H9 (cell line): ENCODE measurements around the gene TCF7L2. TPM values are rescaled to one million over a fixed set of nuclear protein-coding genes. Genes with fewer than 3 reads are reported as not detected.
A peak's percentile ranks its signal among the peaks of the same experiment; 100 is the strongest.

Experiments
- DNase-seq: peaks from one replicate; pipeline ENCODE4 v3.0.0-alpha.2; 2017
- H2AFZ ChIP-seq: one replicate; pipeline ENCODE4 v1.6.1; 2013; ENCODE audit warnings: mild to moderate bottlenecking, low read length, control low read depth, moderate library complexity
- H2AK5ac ChIP-seq: 2 replicates; pipeline ENCODE4 v1.6.1; 2013; ENCODE audit warnings: low read length, control low read depth, mixed read lengths; ENCODE audit not compliant: insufficient read length
- H2BK120ac ChIP-seq: one replicate; pipeline ENCODE4 v1.6.1; 2013; ENCODE audit warnings: low read depth, mild to moderate bottlenecking, low read length, control low read depth, inconsistent platforms; ENCODE audit not compliant: poor library complexity, severe bottlenecking
- H2BK12ac ChIP-seq: 2 replicates; pipeline ENCODE4 v1.6.1; 2013; ENCODE audit warnings: low read length, control low read depth, mixed read lengths, low read depth; ENCODE audit not compliant: insufficient read length
- H2BK15ac ChIP-seq: 2 replicates; pipeline ENCODE4 v1.6.1; 2013; ENCODE audit warnings: low read depth, low read length, control low read depth
- H2BK20ac ChIP-seq: one replicate; pipeline ENCODE4 v1.6.1; 2013; ENCODE audit warnings: low read depth, mild to moderate bottlenecking, low read length, control low read depth, inconsistent platforms; ENCODE audit not compliant: poor library complexity, severe bottlenecking
- H2BK5ac ChIP-seq: 2 replicates; pipeline ENCODE4 v1.6.1; 2013; ENCODE audit warnings: low read length, control low read depth, mixed read lengths; ENCODE audit not compliant: insufficient read length
- H3K14ac ChIP-seq: 2 replicates; pipeline ENCODE4 v1.6.1; 2013; ENCODE audit warnings: low read length, control low read depth; ENCODE audit not compliant: insufficient read depth
- H3K18ac ChIP-seq: 2 replicates; pipeline ENCODE4 v1.6.1; 2013; ENCODE audit warnings: low read depth, mild to moderate bottlenecking, mixed read lengths, low read length, control low read depth; ENCODE audit not compliant: insufficient read length
- H3K23ac ChIP-seq: 2 replicates; pipeline ENCODE4 v1.6.1; 2013; ENCODE audit warnings: low read length, control low read depth, mixed read lengths, low read depth; ENCODE audit not compliant: insufficient read length
- H3K23me2 ChIP-seq: 2 replicates; pipeline ENCODE4 v1.6.1; 2013; ENCODE audit warnings: low read depth, mild to moderate bottlenecking, mixed read lengths, low read length, control low read depth; ENCODE audit not compliant: insufficient read length, poor library complexity, severe bottlenecking
- H3K27ac ChIP-seq: 2 replicates; pipeline ENCODE4 v1.5.1; 2013; ENCODE audit warnings: low read length, control low read depth, mixed read lengths, low read depth; ENCODE audit not compliant: insufficient read length
- H3K27me3 ChIP-seq: 2 replicates; pipeline ENCODE4 v1.6.1; 2013; ENCODE audit warnings: low read length, control low read depth, inconsistent platforms; ENCODE audit not compliant: insufficient read depth
- H3K4ac ChIP-seq: 2 replicates; pipeline ENCODE4 v1.6.1; 2013; ENCODE audit warnings: low read depth, mild to moderate bottlenecking, control low read depth, inconsistent platforms, low read length, moderate library complexity
- H3K4me1 ChIP-seq: 2 replicates; pipeline ENCODE4 v1.6.1; 2013; ENCODE audit warnings: low read length, control low read depth, inconsistent platforms; ENCODE audit not compliant: insufficient read depth
- H3K4me2 ChIP-seq: 2 replicates; pipeline ENCODE4 v1.6.1; 2013; ENCODE audit warnings: low read length, control low read depth, mixed read lengths; ENCODE audit not compliant: insufficient read length, insufficient read depth
- H3K56ac ChIP-seq: 2 replicates; pipeline ENCODE4 v1.6.1; 2013; ENCODE audit warnings: low read depth, mild to moderate bottlenecking, mixed read lengths, low read length, control low read depth; ENCODE audit not compliant: insufficient read length
- H3K79me1 ChIP-seq: 2 replicates; pipeline ENCODE4 v1.6.1; 2013; ENCODE audit warnings: low read depth, mild to moderate bottlenecking, moderate library complexity, low read length, control low read depth, inconsistent platforms; ENCODE audit not compliant: insufficient read depth, poor library complexity, severe bottlenecking
- H3K79me2 ChIP-seq: 2 replicates; pipeline ENCODE4 v1.6.1; 2013; ENCODE audit warnings: low read length, control low read depth, inconsistent platforms; ENCODE audit not compliant: insufficient read depth
- H3K9ac ChIP-seq: 2 replicates; pipeline ENCODE4 v1.6.1; 2013; ENCODE audit warnings: low read length, control low read depth, mixed read lengths; ENCODE audit not compliant: insufficient read length; ENCODE audit errors: extremely low read depth
- H3K9me3 ChIP-seq: one replicate; pipeline ENCODE4 v1.6.1; 2013; ENCODE audit warnings: low read depth, low read length, inconsistent platforms; ENCODE audit not compliant: control insufficient read depth
- H3T11ph ChIP-seq: one replicate; pipeline ENCODE4 v1.6.1; 2013; ENCODE audit warnings: mild to moderate bottlenecking, low read length, control low read depth, inconsistent platforms
- H4K20me1 ChIP-seq: one replicate; pipeline ENCODE4 v1.6.1; 2013; ENCODE audit not compliant: control insufficient read depth, insufficient read length, insufficient read depth
- H4K5ac ChIP-seq: 2 replicates; pipeline ENCODE4 v1.6.1; 2013; ENCODE audit warnings: low read depth, mild to moderate bottlenecking, mixed read lengths, low read length, control low read depth; ENCODE audit not compliant: insufficient read length
- H4K8ac ChIP-seq: replicated peaks from 2 replicates; pipeline ENCODE4 v1.6.1; 2013; ENCODE audit warnings: low read length, control low read depth, mixed read lengths, low read depth; ENCODE audit not compliant: insufficient read length
- H4K91ac ChIP-seq: 2 replicates; pipeline ENCODE4 v1.6.1; 2013; ENCODE audit warnings: low read depth, mild to moderate bottlenecking, moderate library complexity, mixed read lengths, low read length, control low read depth; ENCODE audit not compliant: insufficient read length
- H3K27ac Mint-ChIP-seq, 3 experiments: 2 replicates in 2 of 3; 3 replicates in 1 of 3; pipeline ENCODE4 v1.8.0; 2020 to 2021; ENCODE audit warnings: mixed read lengths in 3 of 3, mild to moderate bottlenecking in 1 of 3, moderate library complexity in 1 of 3
- H3K27me3 Mint-ChIP-seq: 2 replicates; pipeline ENCODE4 v1.8.0; 2021; ENCODE audit warnings: low read depth, mild to moderate bottlenecking, moderate library complexity, mixed read lengths
- H3K36me3 Mint-ChIP-seq, 3 experiments: 2 replicates in 2 of 3; 3 replicates in 1 of 3; pipeline ENCODE4 v1.8.0; 2020 to 2021; ENCODE audit warnings: low read depth in 3 of 3, mixed read lengths in 3 of 3; ENCODE audit not compliant: insufficient read depth in 1 of 3
- H3K4me1 Mint-ChIP-seq, 2 experiments: 2 replicates each; pipeline ENCODE4 v1.8.0; 2020; ENCODE audit warnings: mixed read lengths in 2 of 2
- H3K4me3 Mint-ChIP-seq, 2 experiments: 2 replicates in 1 of 2; 3 replicates in 1 of 2; pipeline ENCODE4 v1.8.0; 2020 to 2021; ENCODE audit warnings: mild to moderate bottlenecking in 2 of 2, mixed read lengths in 2 of 2, moderate library complexity in 1 of 2
- H3K9me3 Mint-ChIP-seq, 2 experiments: 2 replicates in 1 of 2; 3 replicates in 1 of 2; pipeline ENCODE4 v1.8.0; 2020; ENCODE audit warnings: mild to moderate bottlenecking in 2 of 2, mixed read lengths in 2 of 2, moderate library complexity in 1 of 2
- CTCF ChIP-seq: fragments of 200-600 bp; sonication (generic); conservative IDR thresholded peaks from 3 replicates; pipeline ENCODE4 v1.8.0; 2021; ENCODE audit warnings: antibody characterized with exemption, mild to moderate bottlenecking
- WGBS: extraction: QIAGEN DNeasy Blood & Tissue Kit; methylation state at CpG from one replicate; pipeline ENCODE4 v1.1.7; 2013; ENCODE audit warnings: missing lambda C conversion rate, low lambda C conversion rate, mixed read lengths; ENCODE audit not compliant: insufficient read length; ENCODE audit errors: extremely low coverage; 5-methylcytosine and 5-hydroxymethylcytosine counted together
- total RNA-seq: library from RNA; stranded (reverse); gene quantifications from 2 replicates; pipeline ENCODE4 v1.2.1, GENCODE V29; 2021

TCF7L2 gene
- total RNA-seq, 1 experiment from 2014 or later = 71.1 TPM

DNA sequence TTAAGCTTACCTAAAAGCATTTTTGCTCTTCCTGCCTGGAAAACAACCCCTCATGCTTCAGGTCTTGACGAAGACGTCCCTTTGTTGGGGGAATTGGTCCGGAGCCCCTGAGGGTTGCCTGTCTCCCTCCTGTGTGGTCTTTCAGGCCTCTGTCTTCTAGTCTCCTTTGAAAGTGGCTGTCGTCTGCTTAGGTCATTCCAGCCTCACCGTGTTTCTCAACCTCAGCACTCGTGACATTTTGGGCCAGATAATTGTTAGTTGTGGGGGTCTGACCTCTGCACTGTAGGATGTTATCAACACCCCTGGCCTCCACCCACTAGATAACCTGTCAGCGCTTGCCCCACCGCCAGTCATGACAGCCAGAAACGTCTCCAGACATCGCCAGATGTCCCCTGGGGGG, 219.1 kb downstream of the TCF7L2 start:
- no peak overlapping the region for H3K4ac ChIP-seq
- no peak overlapping the region for H2BK5ac ChIP-seq
- TF ChIP-seq CTCF = no peak
- no peak overlapping the region for H2AK5ac ChIP-seq
- peaks cover 48 to 62% of the 10 kb centered on the region in 2 experiments for H3K4me1 Mint-ChIP-seq
- no peak overlapping the region for H3K18ac ChIP-seq
- H3K14ac ChIP-seq = no peak overlapping the region
- peaks cover 4 to 23% (median 16%) of the 10 kb centered on the region in 3 experiments; a peak in 5 of 7 replicates for H3K36me3 Mint-ChIP-seq
- H3K27me3 Mint-ChIP-seq = no peaks in the 10 kb centered on the region
- H2BK120ac ChIP-seq = no peak overlapping the region
- no peak overlapping the region for H3K9ac ChIP-seq
- no peaks in the 10 kb centered on the region for H3K27me3 ChIP-seq
- no peak for DNase-seq
- H2BK15ac ChIP-seq = no peak overlapping the region
- H3K9me3 Mint-ChIP-seq = no peaks in the 10 kb centered on the region; a peak in 1 of 5 replicates
- H3K9me3 ChIP-seq = no peaks in the 10 kb centered on the region
- H2BK20ac ChIP-seq = no peak overlapping the region
- H3K79me2 ChIP-seq = no peaks in the 10 kb centered on the region
- H3K4me1 ChIP-seq = peaks cover 8% of the 10 kb centered on the region; the same call in 1 of the 2 replicates
- H3K27ac ChIP-seq = no peak overlapping the region
- no peak overlapping the region for H3K23ac ChIP-seq
- H3K4me3 Mint-ChIP-seq = no peak overlapping the region
- H4K8ac ChIP-seq = no peak overlapping the region
- WGBS = no CpG with 5 or more reads among the region's 10 CpGs
- H3K27ac Mint-ChIP-seq = peak overlapping the region; percentile 88 to 97 (median 89); a peak in 6 of 7 replicates
- no peak overlapping the region for H2AFZ ChIP-seq
- no peak overlapping the region for H2BK12ac ChIP-seq
- no peak overlapping the region for H3T11ph ChIP-seq
- H4K20me1 ChIP-seq = no peaks in the 10 kb centered on the region
- no peak overlapping the region for H3K4me2 ChIP-seq
- H3K23me2 ChIP-seq = no peaks in the 10 kb centered on the region
- no peak overlapping the region for H4K5ac ChIP-seq
- H3K79me1 ChIP-seq = no peaks in the 10 kb centered on the region
- H3K56ac ChIP-seq = no peak overlapping the region
- no peak overlapping the region for H4K91ac ChIP-seq
